ENCODE results near the gene ZFYVE9. TPM values are rescaled to one million over a fixed set of nuclear protein-coding genes. Genes with fewer than 3 reads are reported as not detected.
"Not testable (repeated sequence)": the region's sequence is repeated elsewhere in the genome, so short reads cannot be mapped to it uniquely, and the experiment has no call there.

ZFYVE9 gene
- total and polyA plus RNA-seq, 3 donors from 2014 or later: 31.5 to 51.3 (median 32.5) TPM

DNA sequence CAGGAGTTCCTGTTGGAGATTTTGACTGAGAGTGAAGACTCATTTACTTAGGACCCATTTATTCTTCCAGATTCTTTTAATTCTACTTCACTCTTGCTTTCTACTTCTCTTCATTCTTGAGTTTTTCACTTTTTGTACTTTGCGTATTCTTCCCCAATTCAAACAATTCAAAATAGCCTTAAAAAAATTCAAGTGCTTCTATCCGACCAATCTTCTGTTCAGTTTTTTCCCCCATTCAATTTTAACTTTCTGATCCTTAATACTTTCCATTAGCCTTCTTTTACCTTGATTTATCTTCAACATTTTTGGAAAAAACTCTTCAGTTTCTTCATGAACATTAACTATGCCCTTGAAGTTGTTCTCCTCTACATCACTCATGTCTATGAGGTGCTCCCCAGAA, 21.1 kb downstream of the ZFYVE9 start:
- intact Hi-C loops (cut with DNase I; ENCODE audit: low total_unique reads): no loop called here
- 94 to 96% methylated on average over 2 of the region's 2 CpGs for WGBS, 2 donors

DNA sequence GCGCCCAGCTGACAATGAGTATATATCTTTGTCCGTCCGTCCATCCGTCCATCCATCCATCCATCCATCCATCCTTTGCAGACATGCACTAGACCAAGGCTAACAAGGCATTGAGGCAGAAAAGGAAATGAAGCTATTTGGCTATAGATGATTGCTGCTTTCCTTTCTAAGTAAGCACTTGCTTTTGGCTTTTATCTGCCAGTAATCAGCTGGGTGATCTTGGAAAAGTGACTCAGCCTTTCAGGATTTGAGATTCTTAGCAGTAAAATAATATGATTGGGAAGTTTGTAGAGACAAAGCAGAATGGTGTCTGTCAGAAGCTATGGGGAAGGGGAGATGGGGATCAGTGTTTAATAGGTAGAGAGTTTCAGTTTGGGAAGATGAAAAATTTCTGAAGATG, 22.7 kb downstream of the ZFYVE9 start:
- no peak for DNase-seq
- no peaks in the 10 kb centered on the region for H3K27me3 ChIP-seq
- TF ChIP-seq, protein P1, sequence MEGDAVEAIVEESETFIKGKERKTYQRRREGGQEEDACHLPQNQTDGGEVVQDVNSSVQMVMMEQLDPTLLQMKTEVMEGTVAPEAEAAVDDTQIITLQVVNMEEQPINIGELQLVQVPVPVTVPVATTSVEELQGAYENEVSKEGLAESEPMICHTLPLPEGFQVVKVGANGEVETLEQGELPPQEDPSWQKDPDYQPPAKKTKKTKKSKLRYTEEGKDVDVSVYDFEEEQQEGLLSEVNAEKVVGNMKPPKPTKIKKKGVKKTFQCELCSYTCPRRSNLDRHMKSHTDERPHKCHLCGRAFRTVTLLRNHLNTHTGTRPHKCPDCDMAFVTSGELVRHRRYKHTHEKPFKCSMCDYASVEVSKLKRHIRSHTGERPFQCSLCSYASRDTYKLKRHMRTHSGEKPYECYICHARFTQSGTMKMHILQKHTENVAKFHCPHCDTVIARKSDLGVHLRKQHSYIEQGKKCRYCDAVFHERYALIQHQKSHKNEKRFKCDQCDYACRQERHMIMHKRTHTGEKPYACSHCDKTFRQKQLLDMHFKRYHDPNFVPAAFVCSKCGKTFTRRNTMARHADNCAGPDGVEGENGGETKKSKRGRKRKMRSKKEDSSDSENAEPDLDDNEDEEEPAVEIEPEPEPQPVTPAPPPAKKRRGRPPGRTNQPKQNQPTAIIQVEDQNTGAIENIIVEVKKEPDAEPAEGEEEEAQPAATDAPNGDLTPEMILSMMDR (IDR thresholded peaks at IDR 0.05): no peak
- TF ChIP-seq POLR2A (IDR thresholded peaks at IDR 0.05): no peak
- H3K4me1 ChIP-seq: no peaks in the 10 kb centered on the region
- intact Hi-C loops (cut with DNase I; ENCODE audit: low total_unique reads): no loop called here
- no peaks in the 10 kb centered on the region for H3K36me3 ChIP-seq (ENCODE audit: low read depth, missing control alignments)
- H3K9me3 ChIP-seq: no peaks in the 10 kb centered on the region
- no peak overlapping the region for H3K27ac ChIP-seq
- no peak overlapping the region for H3K4me3 ChIP-seq
- 98 to 99% methylated on average over 4 of the region's 4 CpGs for WGBS, 2 donors

More for the DNA sequence above, 21.1 kb downstream of the ZFYVE9 start:
- Histone ChIP-seq H3K9me3 (no peaks in the 10 kb centered on the region), H3K27me3 (no peaks in the 10 kb centered on the region), H3K27ac (no peak overlapping the region), H3K4me1 (no peaks in the 10 kb centered on the region), H3K36me3 (ENCODE audit: low read depth, missing control alignments) (no peaks in the 10 kb centered on the region), H3K4me3 (no peak overlapping the region)
- no peak for DNase-seq
- no peak for TF ChIP-seq POLR2A (IDR thresholded peaks at IDR 0.05)

DNA sequence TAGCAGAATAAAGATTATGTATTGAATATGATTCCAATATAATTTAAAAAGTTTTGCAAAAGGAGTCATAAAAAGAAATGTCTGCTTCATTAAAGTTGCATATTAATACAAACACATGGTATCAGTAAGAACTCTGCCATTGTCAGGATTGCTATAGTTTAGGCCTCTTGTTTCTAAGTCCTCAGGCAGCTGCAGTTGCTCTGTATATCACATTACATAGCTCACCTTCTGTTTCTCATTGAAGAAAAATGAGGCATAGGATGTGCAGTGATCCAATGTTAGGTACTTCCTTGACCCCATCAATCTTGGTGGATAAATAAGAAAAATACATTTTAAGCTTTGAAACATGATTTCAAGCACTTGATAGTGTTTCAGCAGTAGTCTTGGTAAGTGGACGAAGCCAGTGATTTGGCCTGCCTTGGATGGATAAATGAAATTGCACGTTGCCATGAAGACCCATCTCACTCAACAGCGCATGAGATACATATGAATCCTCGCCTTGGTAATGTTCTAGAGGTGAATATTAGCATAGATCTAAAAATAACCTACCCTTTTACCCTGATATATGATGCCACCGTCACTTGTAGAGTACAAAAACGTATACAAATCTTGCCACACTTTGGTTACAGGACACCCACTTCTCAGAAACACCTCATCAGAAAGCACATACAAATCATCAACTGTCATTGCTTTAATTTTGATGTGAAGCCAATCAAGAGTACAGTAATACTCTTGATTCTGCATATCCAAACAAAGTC, 25.3 kb downstream of the ZFYVE9 start:
- TF ChIP-seq, protein P1 (IDR thresholded peaks at IDR 0.05): no peak
- no peak for TF ChIP-seq POLR2A (IDR thresholded peaks at IDR 0.05)
- WGBS, 2 donors: 85 to 87% methylated on average over 6 of the region's 6 CpGs
- intact Hi-C loops (cut with DNase I; ENCODE audit: low total_unique reads): no loop called here
- Histone ChIP-seq H3K4me3 (no peak overlapping the region), H3K27me3 (no peaks in the 10 kb centered on the region), H3K27ac (no peak overlapping the region), H3K4me1 (no peaks in the 10 kb centered on the region), H3K36me3 (ENCODE audit: low read depth, missing control alignments) (no peaks in the 10 kb centered on the region), H3K9me3 (no peaks in the 10 kb centered on the region)
- no peak for DNase-seq

DNA sequence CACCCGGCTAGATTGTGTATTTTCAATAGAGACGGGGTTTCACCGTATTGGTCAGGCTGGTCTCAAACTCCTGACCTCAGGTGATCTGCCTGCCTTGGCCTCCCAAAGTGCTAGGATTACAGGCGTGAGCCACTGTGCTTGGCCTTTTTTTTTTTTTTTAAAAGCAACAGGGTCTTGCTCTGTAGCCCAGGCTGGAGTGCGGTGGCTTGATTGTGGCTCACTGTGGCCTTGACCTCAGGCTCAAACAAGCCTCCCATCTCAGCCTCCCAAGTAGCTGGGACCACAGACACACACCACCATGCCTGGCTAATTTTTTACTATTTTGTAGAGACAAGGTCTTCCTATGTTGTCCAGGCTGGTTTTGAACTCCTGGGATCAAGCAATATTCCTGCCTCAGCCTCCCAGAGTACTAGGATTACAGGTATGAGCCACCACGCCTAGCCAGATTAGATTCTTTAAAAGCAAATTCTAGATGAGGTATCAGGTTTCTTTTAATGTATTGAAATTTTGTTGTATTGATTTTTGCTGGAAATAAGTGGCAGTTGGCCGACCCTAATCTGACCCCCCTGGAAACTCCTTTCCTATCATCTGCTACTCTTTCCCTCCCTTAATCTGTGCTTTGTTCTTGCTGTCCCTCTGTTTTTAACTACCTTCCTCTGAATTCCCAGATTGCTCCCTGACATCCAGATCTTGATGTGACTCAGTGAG, 26.6 kb downstream of the ZFYVE9 start:
- Histone ChIP-seq H3K9me3 (no peaks in the 10 kb centered on the region), H3K27ac (no peak overlapping the region), H3K4me3 (no peak overlapping the region), H3K27me3 (no peaks in the 10 kb centered on the region), H3K36me3 (ENCODE audit: low read depth, missing control alignments) (no peaks in the 10 kb centered on the region), H3K4me1 (no peaks in the 10 kb centered on the region)
- intact Hi-C loops (cut with DNase I; ENCODE audit: low total_unique reads): no loop called here
- no peak for TF ChIP-seq POLR2A (IDR thresholded peaks at IDR 0.05)
- TF ChIP-seq, protein P1 (IDR thresholded peaks at IDR 0.05): no peak
- 87 to 88% methylated on average over 7 of the region's 7 CpGs for WGBS, 2 donors
- DNase-seq: no peak

DNA sequence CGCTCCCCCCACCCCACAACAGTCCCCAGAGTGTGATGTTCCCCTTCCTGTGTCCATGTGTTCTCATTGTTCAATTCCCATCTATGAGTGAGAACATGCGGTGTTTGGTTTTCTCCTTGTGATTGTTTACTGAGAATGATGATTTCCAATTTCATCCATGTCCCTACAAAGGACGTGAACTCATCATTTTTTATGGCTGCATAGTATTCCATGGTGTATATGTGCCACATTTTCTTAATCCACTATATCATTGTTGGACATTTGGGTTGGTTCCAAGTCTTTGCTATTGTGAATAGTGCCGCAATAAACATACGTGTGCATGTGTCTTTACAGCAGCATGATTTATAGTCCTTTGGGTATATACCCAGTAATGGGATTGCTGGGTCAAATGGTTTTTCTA, 29.3 kb downstream of the ZFYVE9 start:
- not testable (repeated sequence) for H3K36me3 ChIP-seq (ENCODE audit: low read depth, missing control alignments)

More for the DNA sequence above, 29.3 kb downstream of the ZFYVE9 start:
- H3K9me3 ChIP-seq; H3K27me3 ChIP-seq; H3K4me3 ChIP-seq; H3K4me1 ChIP-seq; H3K27ac ChIP-seq; DNase-seq; intact Hi-C loops (cut with DNase I; ENCODE audit: low total_unique reads): not testable (repeated sequence)
- 97% methylated on average over 5 of the region's 5 CpGs for WGBS, 2 donors

Measured in testis (tissue), 3 donors.